Trophoblast cell (in vitro differentiated cells and primary cell): ENCODE results near the gene FBP1.

Experiments used
- DNase-seq, 2 donors: peaks; one replicate each; pipeline ENCODE4 v3.0.0-alpha.2; 2016
- H2AFZ ChIP-seq: 2 replicates; pipeline ENCODE4 v1.6.1; 2013; ENCODE audit warnings: low read length, moderate library complexity, mild to moderate bottlenecking; ENCODE audit not compliant: insufficient read depth, poor library complexity
- H2AK5ac ChIP-seq: 2 replicates; pipeline ENCODE4 v1.6.1; 2013; ENCODE audit warnings: mild to moderate bottlenecking, low read length
- H2BK120ac ChIP-seq: 2 replicates; pipeline ENCODE4 v1.6.1; 2013; ENCODE audit warnings: low read length, mild to moderate bottlenecking, moderate library complexity; ENCODE audit not compliant: insufficient read depth, poor library complexity
- H2BK12ac ChIP-seq: 2 replicates; pipeline ENCODE4 v1.6.1; 2013; ENCODE audit warnings: mild to moderate bottlenecking, low read length, moderate library complexity
- H2BK5ac ChIP-seq: 2 replicates; pipeline ENCODE4 v1.6.1; 2013; ENCODE audit warnings: low read length, low read depth, moderate library complexity, mild to moderate bottlenecking; ENCODE audit not compliant: poor library complexity
- H3K14ac ChIP-seq: 2 replicates; pipeline ENCODE4 v1.6.1; 2013; ENCODE audit warnings: mild to moderate bottlenecking, low read length
- H3K18ac ChIP-seq: 2 replicates; pipeline ENCODE4 v1.6.1; 2013; ENCODE audit warnings: mild to moderate bottlenecking, low read length
- H3K23ac ChIP-seq: 2 replicates; pipeline ENCODE4 v1.6.1; 2013; ENCODE audit warnings: low read length
- H3K27ac ChIP-seq: 2 replicates; pipeline ENCODE4 v1.5.1; 2013; ENCODE audit warnings: low read depth, mild to moderate bottlenecking, inconsistent platforms, low read length, moderate library complexity
- H3K27me3 ChIP-seq: 2 replicates; pipeline ENCODE4 v1.6.1; 2013; ENCODE audit warnings: inconsistent platforms, mild to moderate bottlenecking, low read length, moderate library complexity; ENCODE audit not compliant: insufficient read depth
- H3K36me3 ChIP-seq, 2 experiments: 1 replicate in 1 of 2; 2 replicates in 1 of 2; pipeline ENCODE4 v1.6.1; 2013; ENCODE audit warnings: low read length in 2 of 2, mild to moderate bottlenecking in 2 of 2, moderate library complexity in 1 of 2; ENCODE audit not compliant: insufficient read depth in 2 of 2, control insufficient read depth in 1 of 2
- H3K4ac ChIP-seq: 2 replicates; pipeline ENCODE4 v1.6.1; 2013; ENCODE audit warnings: low read depth, mild to moderate bottlenecking, low read length, moderate library complexity
- H3K4me1 ChIP-seq, 2 experiments: 1 replicate in 1 of 2; 2 replicates in 1 of 2; pipeline ENCODE4 v1.6.1; 2013; ENCODE audit warnings: low read length in 2 of 2, mild to moderate bottlenecking in 2 of 2, moderate library complexity in 1 of 2; ENCODE audit not compliant: insufficient read depth in 2 of 2, control insufficient read depth in 1 of 2
- H3K4me2 ChIP-seq: 2 replicates; pipeline ENCODE4 v1.6.1; 2013; ENCODE audit warnings: inconsistent platforms, mild to moderate bottlenecking, low read length, moderate library complexity
- H3K4me3 ChIP-seq: 2 replicates; pipeline ENCODE4 v1.5.1; 2013; ENCODE audit warnings: mild to moderate bottlenecking, low read depth, low read length, inconsistent platforms
- H3K79me1 ChIP-seq: one replicate; pipeline ENCODE4 v1.6.1; 2013; ENCODE audit warnings: low read length
- H3K79me2 ChIP-seq: 2 replicates; pipeline ENCODE4 v1.6.1; 2013; ENCODE audit warnings: low read length, mild to moderate bottlenecking; ENCODE audit not compliant: control insufficient read depth, insufficient read depth, poor library complexity
- H3K9ac ChIP-seq: 2 replicates; pipeline ENCODE4 v1.6.1; 2013; ENCODE audit warnings: mild to moderate bottlenecking, low read length
- H3K9me3 ChIP-seq: 2 replicates; pipeline ENCODE4 v1.6.1; 2013; ENCODE audit warnings: low read depth, mild to moderate bottlenecking, control low read depth, inconsistent platforms, low read length; ENCODE audit not compliant: insufficient read depth
- H4K12ac ChIP-seq: 2 replicates; pipeline ENCODE4 v1.6.1; 2013; ENCODE audit warnings: low read depth, mild to moderate bottlenecking, low read length, moderate library complexity
- H4K8ac ChIP-seq: 2 replicates; pipeline ENCODE4 v1.6.1; 2013; ENCODE audit warnings: low read depth, mild to moderate bottlenecking, low read length, moderate library complexity
- H4K91ac ChIP-seq: one replicate; pipeline ENCODE4 v1.6.1; 2013; ENCODE audit warnings: low read depth, mild to moderate bottlenecking, low read length, moderate library complexity
- WGBS: extraction: QIAGEN DNeasy Blood & Tissue Kit; methylation state at CpG from one replicate; pipeline ENCODE4 v1.1.7; 2013; ENCODE audit warnings: missing lambda C conversion rate; ENCODE audit not compliant: insufficient read length, insufficient coverage; ENCODE audit errors: extremely low coverage; 5-methylcytosine and 5-hydroxymethylcytosine counted together

FBP1 gene

DNA sequence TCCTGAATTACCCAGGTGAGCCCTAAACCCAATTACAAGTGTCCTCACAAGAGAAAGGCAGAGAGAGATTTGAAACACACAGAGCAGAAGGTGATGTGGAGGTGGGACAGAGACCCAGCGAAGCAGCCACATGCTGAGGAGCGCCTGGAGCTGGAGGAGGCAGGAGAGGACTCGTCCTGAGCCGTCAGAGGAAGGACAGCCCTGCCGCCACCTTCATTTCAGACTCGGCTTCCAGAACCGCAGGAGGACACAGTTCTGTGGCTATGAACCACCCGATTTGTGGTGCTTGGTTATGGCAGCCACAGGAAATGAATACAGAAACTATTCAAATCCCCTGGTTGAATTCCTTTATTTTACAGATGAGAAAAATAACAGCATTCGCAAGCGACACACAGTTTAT is 16.4 kb upstream of the FBP1 start:
- no peak overlapping the region for H3K23ac ChIP-seq
- no peak overlapping the region for H3K9ac ChIP-seq
- H4K8ac ChIP-seq: no peak overlapping the region
- H3K36me3 ChIP-seq: no peaks in the 10 kb centered on the region
- H3K4me2 ChIP-seq: no peak overlapping the region
- no peak overlapping the region for H4K91ac ChIP-seq
- no peak overlapping the region for H2BK5ac ChIP-seq
- H3K79me1 ChIP-seq: no peaks in the 10 kb centered on the region
- no peak overlapping the region for H3K18ac ChIP-seq
- peaks cover 3% of the 10 kb centered on the region for H3K9me3 ChIP-seq
- H3K4me1 ChIP-seq: no peaks in the 10 kb centered on the region
- H2AFZ ChIP-seq: no peak overlapping the region
- H3K27ac ChIP-seq: no peak overlapping the region
- WGBS: no CpG with 5 or more reads among the region's 10 CpGs
- no peak overlapping the region for H2AK5ac ChIP-seq
- no peaks in the 10 kb centered on the region for H3K79me2 ChIP-seq
- no peak overlapping the region for H3K4ac ChIP-seq
- DNase-seq: no peak
- no peak overlapping the region for H2BK12ac ChIP-seq
- no peak overlapping the region for H3K14ac ChIP-seq
- no peak overlapping the region for H2BK120ac ChIP-seq
- no peak overlapping the region for H4K12ac ChIP-seq
- H3K4me3 ChIP-seq: no peak overlapping the region
- no peaks in the 10 kb centered on the region for H3K27me3 ChIP-seq

DNA sequence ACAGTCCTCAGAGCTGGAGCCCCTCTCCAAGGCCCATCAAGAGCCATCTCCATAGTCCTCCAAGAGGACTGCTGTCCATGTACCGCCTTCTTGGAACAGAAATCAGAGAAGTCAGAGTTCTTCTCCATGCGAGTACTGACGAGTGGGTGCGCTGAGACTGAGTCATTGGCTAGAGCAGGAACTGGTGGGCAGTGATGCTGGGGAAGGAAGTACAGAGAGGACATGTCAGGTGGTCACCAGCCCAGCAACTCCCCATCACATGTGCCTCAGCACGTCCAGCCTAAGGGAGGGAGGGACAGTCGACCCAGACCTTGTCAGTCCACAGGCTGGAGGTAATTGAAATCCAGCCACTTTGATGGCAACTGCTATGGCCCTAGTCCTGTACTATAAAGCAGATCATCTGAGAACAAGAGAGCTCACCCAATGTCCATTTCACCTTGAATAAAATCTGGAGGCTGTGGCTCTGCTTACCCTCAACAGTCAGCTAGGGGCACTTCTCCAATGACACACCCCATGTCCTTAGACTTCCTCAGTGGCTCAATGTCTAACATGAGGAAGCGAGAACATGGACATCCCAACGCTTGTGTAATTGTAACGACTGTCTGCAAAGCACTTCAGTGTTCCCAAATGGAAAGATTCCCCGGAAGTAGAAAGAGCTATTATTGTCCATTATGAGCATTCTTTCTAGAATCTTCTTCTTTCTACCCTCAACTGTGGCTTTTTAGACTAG is 15.0 kb upstream of the FBP1 start:
- Histone ChIP-seq H3K4me2 (no peak overlapping the region), H3K36me3 (no peaks in the 10 kb centered on the region), H4K8ac (no peak overlapping the region), H2BK120ac (no peak overlapping the region), H3K9ac (no peak overlapping the region), H3K27me3 (no peaks in the 10 kb centered on the region), H3K9me3 (peaks cover 3% of the 10 kb centered on the region), H3K14ac (no peak overlapping the region), H3K23ac (no peak overlapping the region), H3K4me3 (no peak overlapping the region), H2AFZ (no peak overlapping the region), H3K4ac (no peak overlapping the region), H3K18ac (no peak overlapping the region), H3K79me1 (no peaks in the 10 kb centered on the region), H3K79me2 (no peaks in the 10 kb centered on the region), H3K27ac (no peak overlapping the region), H2BK12ac (no peak overlapping the region), H2BK5ac (no peak overlapping the region), H2AK5ac (no peak overlapping the region), H3K4me1 (no peaks in the 10 kb centered on the region), H4K91ac (no peak overlapping the region), H4K12ac (no peak overlapping the region)
- WGBS: no CpG with 5 or more reads among the region's 10 CpGs
- peak in 1 of 2 donors; percentile 24 for DNase-seq

DNA sequence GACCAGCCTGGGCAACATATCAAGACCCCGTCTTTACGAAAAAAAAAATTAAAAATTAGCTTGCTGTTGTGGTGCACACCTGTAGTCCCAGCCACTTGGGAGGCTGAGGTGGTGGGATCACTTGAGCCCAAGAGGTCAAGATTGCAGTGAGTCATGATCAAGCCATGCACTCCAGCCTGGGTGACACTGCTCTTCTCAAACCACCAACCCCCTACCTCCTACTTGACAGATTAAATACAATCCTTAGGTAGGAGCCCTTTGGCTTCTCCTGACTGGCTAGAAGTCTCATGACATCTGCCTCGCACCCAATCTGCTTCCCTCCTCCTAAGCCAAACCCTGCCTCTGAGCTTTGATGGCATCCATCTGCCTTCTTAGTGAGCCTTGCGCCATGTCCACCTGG is 11.6 kb upstream of the FBP1 start:
- Histone ChIP-seq H2AK5ac (no peak overlapping the region), H2AFZ (no peak overlapping the region), H2BK12ac (no peak overlapping the region), H3K4me3 (no peak overlapping the region), H3K4me1 (no peaks in the 10 kb centered on the region), H3K4ac (no peak overlapping the region), H3K4me2 (no peak overlapping the region), H3K27ac (no peak overlapping the region), H3K79me2 (no peaks in the 10 kb centered on the region), H3K27me3 (no peaks in the 10 kb centered on the region), H2BK120ac (no peak overlapping the region), H4K8ac (no peak overlapping the region), H3K23ac (no peak overlapping the region), H3K36me3 (no peaks in the 10 kb centered on the region), H2BK5ac (no peak overlapping the region), H3K9ac (no peak overlapping the region), H3K79me1 (no peaks in the 10 kb centered on the region), H4K91ac (no peak overlapping the region), H3K9me3 (peaks cover 3% of the 10 kb centered on the region), H4K12ac (no peak overlapping the region), H3K14ac (no peak overlapping the region), H3K18ac (no peak overlapping the region)
- no peak for DNase-seq
- no CpG with 5 or more reads among the region's 4 CpGs for WGBS

DNA sequence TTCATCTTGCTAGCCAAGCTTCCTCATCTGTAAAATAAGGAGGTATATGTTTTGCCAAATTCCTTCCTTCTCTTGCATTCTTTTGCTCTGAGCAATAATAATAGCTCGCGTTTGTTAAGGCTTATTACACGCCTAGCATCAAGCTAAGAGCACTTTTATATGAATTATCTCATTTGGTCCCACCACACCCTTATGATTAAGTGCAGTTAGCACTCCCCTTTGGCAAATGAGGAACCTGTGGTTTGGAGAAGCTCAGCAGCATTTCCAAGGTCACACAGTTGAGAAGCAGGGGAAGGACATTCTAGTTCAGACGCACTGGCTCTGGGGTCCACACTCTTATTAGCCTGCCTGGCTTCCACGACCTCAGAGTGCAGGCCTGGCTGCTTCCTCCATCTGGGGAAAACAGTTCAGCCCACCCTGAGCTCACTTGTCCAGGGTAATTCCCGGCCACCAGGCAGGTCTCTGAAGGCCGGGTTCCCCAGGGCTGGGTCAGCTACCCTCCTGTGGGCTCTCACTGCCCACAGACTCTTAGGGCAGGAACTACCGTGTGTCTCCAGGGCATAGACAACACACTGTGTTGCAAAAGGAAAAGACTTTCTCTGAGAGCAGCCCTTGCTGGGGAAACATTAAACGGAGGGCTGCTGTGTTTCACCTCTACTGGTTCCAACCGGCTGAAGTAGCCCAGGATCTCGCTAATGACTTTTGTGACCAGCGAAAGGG is 9.9 kb upstream of the FBP1 start:
- no peak overlapping the region for H2AFZ ChIP-seq
- H2BK5ac ChIP-seq: no peak overlapping the region
- no peak overlapping the region for H3K23ac ChIP-seq
- WGBS: no CpG with 5 or more reads among the region's 12 CpGs
- no peak overlapping the region for H4K91ac ChIP-seq
- H3K9ac ChIP-seq: no peak overlapping the region
- no peak overlapping the region for H2BK12ac ChIP-seq
- no peak overlapping the region for H3K4me3 ChIP-seq
- no peaks in the 10 kb centered on the region for H3K36me3 ChIP-seq
- H3K27me3 ChIP-seq: no peaks in the 10 kb centered on the region
- no peak overlapping the region for H3K4me2 ChIP-seq
- H4K8ac ChIP-seq: no peak overlapping the region
- H2BK120ac ChIP-seq: no peak overlapping the region
- H3K4me1 ChIP-seq: no peaks in the 10 kb centered on the region
- no peak overlapping the region for H3K27ac ChIP-seq
- H3K14ac ChIP-seq: no peak overlapping the region
- no peak overlapping the region for H4K12ac ChIP-seq
- peaks cover 3% of the 10 kb centered on the region for H3K9me3 ChIP-seq
- H3K79me1 ChIP-seq: no peaks in the 10 kb centered on the region
- H3K79me2 ChIP-seq: no peaks in the 10 kb centered on the region
- H2AK5ac ChIP-seq: no peak overlapping the region
- no peak overlapping the region for H3K4ac ChIP-seq
- DNase-seq: peak in 1 of 2 donors; percentile 35
- no peak overlapping the region for H3K18ac ChIP-seq
